ENCODE results near the gene GALNS. TPM values are rescaled to one million over a fixed set of nuclear protein-coding genes. Genes with fewer than 3 reads are reported as not detected.

GALNS gene
- total and polyA plus RNA-seq, 2 of the 8 experiments (the other 6 are each of a cell fraction or from before 2014, with no cell fraction given) = 8.9 to 17.8 TPM

DNA sequence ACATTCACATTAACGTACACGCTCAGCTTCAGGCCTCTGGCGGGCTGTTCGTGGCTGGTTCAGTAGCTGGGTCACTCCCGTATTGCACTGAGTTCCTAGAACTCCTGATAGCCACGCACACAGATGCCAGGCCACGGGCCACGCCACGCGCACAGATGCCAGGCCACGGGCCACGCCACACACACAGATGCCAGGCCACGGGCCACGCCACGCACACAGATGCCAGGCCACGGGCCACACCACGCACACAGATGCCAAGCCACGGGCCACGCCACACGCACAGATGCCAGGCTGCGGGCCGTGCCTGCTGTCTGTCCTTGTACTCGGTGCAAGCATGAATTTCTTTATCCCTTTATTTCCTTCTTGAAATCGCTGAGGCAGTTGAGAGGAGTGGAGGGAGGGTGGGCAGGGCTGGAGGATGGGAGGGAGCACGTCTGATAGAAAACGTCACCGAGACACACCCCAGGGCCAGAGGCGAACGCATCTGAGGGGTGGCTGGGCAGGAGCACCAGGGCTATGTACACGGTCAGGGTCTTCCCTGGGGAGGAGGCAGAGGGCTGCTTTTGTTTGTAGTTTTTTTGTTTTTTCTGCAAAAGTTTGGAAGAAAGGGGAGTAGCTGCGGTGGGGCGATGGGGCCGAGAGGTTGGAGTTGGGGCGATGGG lies 18.3 kb upstream of the GALNS start (continued):
- TF ChIP-seq, protein P1, sequence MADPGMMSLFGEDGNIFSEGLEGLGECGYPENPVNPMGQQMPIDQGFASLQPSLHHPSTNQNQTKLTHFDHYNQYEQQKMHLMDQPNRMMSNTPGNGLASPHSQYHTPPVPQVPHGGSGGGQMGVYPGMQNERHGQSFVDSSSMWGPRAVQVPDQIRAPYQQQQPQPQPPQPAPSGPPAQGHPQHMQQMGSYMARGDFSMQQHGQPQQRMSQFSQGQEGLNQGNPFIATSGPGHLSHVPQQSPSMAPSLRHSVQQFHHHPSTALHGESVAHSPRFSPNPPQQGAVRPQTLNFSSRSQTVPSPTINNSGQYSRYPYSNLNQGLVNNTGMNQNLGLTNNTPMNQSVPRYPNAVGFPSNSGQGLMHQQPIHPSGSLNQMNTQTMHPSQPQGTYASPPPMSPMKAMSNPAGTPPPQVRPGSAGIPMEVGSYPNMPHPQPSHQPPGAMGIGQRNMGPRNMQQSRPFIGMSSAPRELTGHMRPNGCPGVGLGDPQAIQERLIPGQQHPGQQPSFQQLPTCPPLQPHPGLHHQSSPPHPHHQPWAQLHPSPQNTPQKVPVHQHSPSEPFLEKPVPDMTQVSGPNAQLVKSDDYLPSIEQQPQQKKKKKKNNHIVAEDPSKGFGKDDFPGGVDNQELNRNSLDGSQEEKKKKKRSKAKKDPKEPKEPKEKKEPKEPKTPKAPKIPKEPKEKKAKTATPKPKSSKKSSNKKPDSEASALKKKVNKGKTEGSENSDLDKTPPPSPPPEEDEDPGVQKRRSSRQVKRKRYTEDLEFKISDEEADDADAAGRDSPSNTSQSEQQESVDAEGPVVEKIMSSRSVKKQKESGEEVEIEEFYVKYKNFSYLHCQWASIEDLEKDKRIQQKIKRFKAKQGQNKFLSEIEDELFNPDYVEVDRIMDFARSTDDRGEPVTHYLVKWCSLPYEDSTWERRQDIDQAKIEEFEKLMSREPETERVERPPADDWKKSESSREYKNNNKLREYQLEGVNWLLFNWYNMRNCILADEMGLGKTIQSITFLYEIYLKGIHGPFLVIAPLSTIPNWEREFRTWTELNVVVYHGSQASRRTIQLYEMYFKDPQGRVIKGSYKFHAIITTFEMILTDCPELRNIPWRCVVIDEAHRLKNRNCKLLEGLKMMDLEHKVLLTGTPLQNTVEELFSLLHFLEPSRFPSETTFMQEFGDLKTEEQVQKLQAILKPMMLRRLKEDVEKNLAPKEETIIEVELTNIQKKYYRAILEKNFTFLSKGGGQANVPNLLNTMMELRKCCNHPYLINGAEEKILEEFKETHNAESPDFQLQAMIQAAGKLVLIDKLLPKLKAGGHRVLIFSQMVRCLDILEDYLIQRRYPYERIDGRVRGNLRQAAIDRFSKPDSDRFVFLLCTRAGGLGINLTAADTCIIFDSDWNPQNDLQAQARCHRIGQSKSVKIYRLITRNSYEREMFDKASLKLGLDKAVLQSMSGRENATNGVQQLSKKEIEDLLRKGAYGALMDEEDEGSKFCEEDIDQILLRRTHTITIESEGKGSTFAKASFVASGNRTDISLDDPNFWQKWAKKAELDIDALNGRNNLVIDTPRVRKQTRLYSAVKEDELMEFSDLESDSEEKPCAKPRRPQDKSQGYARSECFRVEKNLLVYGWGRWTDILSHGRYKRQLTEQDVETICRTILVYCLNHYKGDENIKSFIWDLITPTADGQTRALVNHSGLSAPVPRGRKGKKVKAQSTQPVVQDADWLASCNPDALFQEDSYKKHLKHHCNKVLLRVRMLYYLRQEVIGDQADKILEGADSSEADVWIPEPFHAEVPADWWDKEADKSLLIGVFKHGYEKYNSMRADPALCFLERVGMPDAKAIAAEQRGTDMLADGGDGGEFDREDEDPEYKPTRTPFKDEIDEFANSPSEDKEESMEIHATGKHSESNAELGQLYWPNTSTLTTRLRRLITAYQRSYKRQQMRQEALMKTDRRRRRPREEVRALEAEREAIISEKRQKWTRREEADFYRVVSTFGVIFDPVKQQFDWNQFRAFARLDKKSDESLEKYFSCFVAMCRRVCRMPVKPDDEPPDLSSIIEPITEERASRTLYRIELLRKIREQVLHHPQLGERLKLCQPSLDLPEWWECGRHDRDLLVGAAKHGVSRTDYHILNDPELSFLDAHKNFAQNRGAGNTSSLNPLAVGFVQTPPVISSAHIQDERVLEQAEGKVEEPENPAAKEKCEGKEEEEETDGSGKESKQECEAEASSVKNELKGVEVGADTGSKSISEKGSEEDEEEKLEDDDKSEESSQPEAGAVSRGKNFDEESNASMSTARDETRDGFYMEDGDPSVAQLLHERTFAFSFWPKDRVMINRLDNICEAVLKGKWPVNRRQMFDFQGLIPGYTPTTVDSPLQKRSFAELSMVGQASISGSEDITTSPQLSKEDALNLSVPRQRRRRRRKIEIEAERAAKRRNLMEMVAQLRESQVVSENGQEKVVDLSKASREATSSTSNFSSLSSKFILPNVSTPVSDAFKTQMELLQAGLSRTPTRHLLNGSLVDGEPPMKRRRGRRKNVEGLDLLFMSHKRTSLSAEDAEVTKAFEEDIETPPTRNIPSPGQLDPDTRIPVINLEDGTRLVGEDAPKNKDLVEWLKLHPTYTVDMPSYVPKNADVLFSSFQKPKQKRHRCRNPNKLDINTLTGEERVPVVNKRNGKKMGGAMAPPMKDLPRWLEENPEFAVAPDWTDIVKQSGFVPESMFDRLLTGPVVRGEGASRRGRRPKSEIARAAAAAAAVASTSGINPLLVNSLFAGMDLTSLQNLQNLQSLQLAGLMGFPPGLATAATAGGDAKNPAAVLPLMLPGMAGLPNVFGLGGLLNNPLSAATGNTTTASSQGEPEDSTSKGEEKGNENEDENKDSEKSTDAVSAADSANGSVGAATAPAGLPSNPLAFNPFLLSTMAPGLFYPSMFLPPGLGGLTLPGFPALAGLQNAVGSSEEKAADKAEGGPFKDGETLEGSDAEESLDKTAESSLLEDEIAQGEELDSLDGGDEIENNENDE (IDR thresholded peaks at IDR 0.05; ENCODE audit: insufficient replicate concordance, low read length) = no peak
- TF ChIP-seq HDAC6 (IDR thresholded peaks at IDR 0.05; ENCODE audit: low read depth, low read length) (no peak), YY1 (IDR thresholded peaks at IDR 0.05; ENCODE audit: low read depth, low read length) (no peak)
